Measurements from ENCODE around the gene BMX.

DNA sequence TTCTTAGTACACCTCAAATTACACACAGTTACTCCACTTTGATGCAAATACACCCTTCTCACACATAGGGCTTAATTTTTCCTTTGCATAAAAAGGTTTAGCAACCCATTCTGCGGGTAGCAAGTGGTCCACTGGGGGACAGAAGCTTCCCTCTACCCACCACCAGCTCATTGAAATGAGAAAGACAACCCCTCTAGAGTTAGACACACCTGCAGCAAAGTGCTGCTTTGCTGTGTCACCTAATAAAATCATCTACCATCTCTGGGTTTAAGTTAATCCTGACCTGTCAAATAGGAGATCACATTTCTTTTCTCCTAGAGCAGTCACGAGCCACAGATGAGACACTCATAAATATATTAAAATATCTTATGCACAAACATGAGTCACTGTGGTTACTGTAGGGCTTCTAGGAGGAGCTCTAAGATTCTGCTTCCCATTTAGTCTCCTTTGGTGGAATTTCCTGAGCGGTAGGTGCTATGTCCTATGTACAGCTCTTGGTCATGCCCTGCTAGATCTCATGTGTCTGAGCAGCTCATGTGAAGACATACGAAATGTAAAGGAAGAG, 11.9 kb downstream of the BMX start:
- TF ChIP-seq, protein P1, sequence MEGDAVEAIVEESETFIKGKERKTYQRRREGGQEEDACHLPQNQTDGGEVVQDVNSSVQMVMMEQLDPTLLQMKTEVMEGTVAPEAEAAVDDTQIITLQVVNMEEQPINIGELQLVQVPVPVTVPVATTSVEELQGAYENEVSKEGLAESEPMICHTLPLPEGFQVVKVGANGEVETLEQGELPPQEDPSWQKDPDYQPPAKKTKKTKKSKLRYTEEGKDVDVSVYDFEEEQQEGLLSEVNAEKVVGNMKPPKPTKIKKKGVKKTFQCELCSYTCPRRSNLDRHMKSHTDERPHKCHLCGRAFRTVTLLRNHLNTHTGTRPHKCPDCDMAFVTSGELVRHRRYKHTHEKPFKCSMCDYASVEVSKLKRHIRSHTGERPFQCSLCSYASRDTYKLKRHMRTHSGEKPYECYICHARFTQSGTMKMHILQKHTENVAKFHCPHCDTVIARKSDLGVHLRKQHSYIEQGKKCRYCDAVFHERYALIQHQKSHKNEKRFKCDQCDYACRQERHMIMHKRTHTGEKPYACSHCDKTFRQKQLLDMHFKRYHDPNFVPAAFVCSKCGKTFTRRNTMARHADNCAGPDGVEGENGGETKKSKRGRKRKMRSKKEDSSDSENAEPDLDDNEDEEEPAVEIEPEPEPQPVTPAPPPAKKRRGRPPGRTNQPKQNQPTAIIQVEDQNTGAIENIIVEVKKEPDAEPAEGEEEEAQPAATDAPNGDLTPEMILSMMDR (conservative IDR thresholded peaks at IDR 0.05; ENCODE audit: low read depth, low read length), result no peak
- TF ChIP-seq EZH2 (IDR thresholded peaks at IDR 0.05; ENCODE audit: low read length, unreplicated experiment) (no peak), EZH2phosphoT487 (IDR thresholded peaks at IDR 0.05; ENCODE audit: borderline replicate concordance, low read length) (no peak)

Measured in PC-3 (cell line).